Transverse colon (tissue), 4 donors: ENCODE results near the gene RXRB. TPM values are rescaled to one million over a fixed set of nuclear protein-coding genes. Genes with fewer than 3 reads are reported as not detected.

Experiments
- DNase-seq: peaks from one replicate; pipeline ENCODE4 v3.0.0-alpha.2; 2019
- H3K27ac ChIP-seq, 4 donors: fragments of 200-600 bp; sonication (generic); 2 replicates each; pipeline ENCODE4 v1.5.1; 2016 to 2018; ENCODE audit warnings: inconsistent platforms in 4 of 4
- H3K27me3 ChIP-seq: fragments of 200-600 bp; sonication (generic); 2 replicates; pipeline ENCODE4 v1.5.1; 2017; ENCODE audit warnings: inconsistent platforms
- H3K36me3 ChIP-seq, 4 donors: fragments of 200-600 bp; sonication (generic); 2 replicates each; pipeline ENCODE4 v1.5.1; 2017 to 2019; ENCODE audit warnings: inconsistent platforms in 4 of 4
- H3K4me1 ChIP-seq, 4 donors: fragments of 200-600 bp; sonication (generic); 2 replicates each; pipeline ENCODE4 v1.5.1; 2017 to 2020; ENCODE audit warnings: inconsistent platforms in 4 of 4
- H3K4me3 ChIP-seq, 4 donors: fragments of 200-600 bp; sonication (generic); 1 replicate in 1 of 4; 2 replicates in 3 of 4; pipeline versions ENCODE4 v1.5.1 to v1.6.1; 2017 to 2019; ENCODE audit warnings: inconsistent platforms in 4 of 4
- H3K9me3 ChIP-seq, 2 donors: fragments of 200-600 bp; sonication (generic); 2 replicates each; pipeline ENCODE4 v1.5.1; 2017 to 2019; ENCODE audit warnings: inconsistent platforms in 2 of 2
- EP300 ChIP-seq: sonication (generic); formaldehyde crosslinking; IDR thresholded peaks from one replicate; pipeline ENCODE4 v1.6.1; 2017; ENCODE audit warnings: antibody characterized with exemption, low read depth
- POLR2A ChIP-seq: fragments of 450-650 bp; IDR thresholded peaks from one replicate; pipeline ENCODE4 v1.6.1; 2016; ENCODE audit warnings: antibody characterized with exemption, mild to moderate bottlenecking, moderate library complexity
- POLR2AphosphoS5 ChIP-seq, 3 donors: sonication (generic); formaldehyde crosslinking; IDR thresholded peaks; one replicate each; pipeline ENCODE4 v1.6.1; 2016; ENCODE audit warnings: antibody characterized with exemption in 3 of 3
- WGBS, 2 donors: methylation state at CpG; one replicate each; pipeline ENCODE4 v1.1.5; 2018; ENCODE audit warnings: low coverage in 1 of 2; 5-methylcytosine and 5-hydroxymethylcytosine counted together
- in situ Hi-C, 4 donors: fragments of 200-750 bp; cut with MboI; loops; one replicate each; pipeline versions ENCODE4 v1.15.0 to v1.15.1; 2017; ENCODE audit warnings: low sequenced_read_pairs in 3 of 4, low pct_ligation_motif_present in 1 of 4, low pct_unique_long_range_greater_than_20kb in 1 of 4
- intact Hi-C: fragments of 100-400 bp; cut with DNase I; formaldehyde crosslinking; loops from one replicate; pipeline ENCODE4 v1.15.1; 2023; ENCODE audit warnings: low total_unique reads
- total RNA-seq, 4 donors: library from RNA; depleted of rRNA; stranded (reverse); fragments of >200 nt; gene quantifications; one replicate each; pipeline ENCODE4 v1.1.0, GENCODE V29; 2016
- TF ChIP-seq, protein P1 (sequence below), 5 experiments: fragments of 200-600 bp in 3 of 5; fragments of 450-650 bp in 2 of 5; sonication (generic) in 3 of 5; IDR thresholded peaks; 1 replicate in 2 of 5; 2 replicates in 3 of 5; pipeline ENCODE4 v1.5.1; 2016 to 2017; ENCODE audit warnings: antibody characterized with exemption in 5 of 5, inconsistent platforms in 3 of 5, mild to moderate bottlenecking in 2 of 5, moderate library complexity in 1 of 5

The RXRB gene
- total RNA-seq, 4 donors from 2014 or later = 26.9 to 31.9 (median 29.4) TPM

DNA sequence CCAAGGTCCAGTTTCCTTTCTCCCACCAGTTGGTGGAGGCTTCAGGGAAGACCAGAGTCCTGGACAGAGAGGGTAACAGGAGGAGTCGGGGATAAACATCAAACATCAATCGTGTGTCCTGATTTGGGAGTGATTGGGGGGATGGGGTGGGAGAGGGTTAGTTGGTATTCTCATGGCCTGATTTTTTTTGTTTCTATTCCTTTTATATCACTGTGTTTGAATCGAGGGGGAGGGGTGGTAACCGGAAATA lies 3.6 kb upstream of the RXRB start:
- DNase-seq = no peak
- Histone ChIP-seq H3K36me3 (peaks cover 0 to 6% (median 1%) of the 10 kb centered on the region in 4 donors), H3K4me1 (peaks cover 25 to 60% (median 48%) of the 10 kb centered on the region in 4 donors), H3K4me3 (peak overlapping the region in 3 of 4 donors; percentile 58 to 83 (median 75)), H3K27me3 (no peaks in the 10 kb centered on the region), H3K27ac (peak overlapping the region; percentile 76 to 88 (median 80)), H3K9me3 (no peaks in the 10 kb centered on the region)
- WGBS, 2 donors = 0 to 3% methylated on average over 3 to 4 of the region's 4 CpGs
- intact Hi-C loops = no loop called here
- in situ Hi-C loops = no loop called here
- no peak for TF ChIP-seq POLR2AphosphoS5 (IDR thresholded peaks at IDR 0.05)
- no peak for TF ChIP-seq POLR2A
- no peak for TF ChIP-seq EP300
- TF ChIP-seq, protein P1, sequence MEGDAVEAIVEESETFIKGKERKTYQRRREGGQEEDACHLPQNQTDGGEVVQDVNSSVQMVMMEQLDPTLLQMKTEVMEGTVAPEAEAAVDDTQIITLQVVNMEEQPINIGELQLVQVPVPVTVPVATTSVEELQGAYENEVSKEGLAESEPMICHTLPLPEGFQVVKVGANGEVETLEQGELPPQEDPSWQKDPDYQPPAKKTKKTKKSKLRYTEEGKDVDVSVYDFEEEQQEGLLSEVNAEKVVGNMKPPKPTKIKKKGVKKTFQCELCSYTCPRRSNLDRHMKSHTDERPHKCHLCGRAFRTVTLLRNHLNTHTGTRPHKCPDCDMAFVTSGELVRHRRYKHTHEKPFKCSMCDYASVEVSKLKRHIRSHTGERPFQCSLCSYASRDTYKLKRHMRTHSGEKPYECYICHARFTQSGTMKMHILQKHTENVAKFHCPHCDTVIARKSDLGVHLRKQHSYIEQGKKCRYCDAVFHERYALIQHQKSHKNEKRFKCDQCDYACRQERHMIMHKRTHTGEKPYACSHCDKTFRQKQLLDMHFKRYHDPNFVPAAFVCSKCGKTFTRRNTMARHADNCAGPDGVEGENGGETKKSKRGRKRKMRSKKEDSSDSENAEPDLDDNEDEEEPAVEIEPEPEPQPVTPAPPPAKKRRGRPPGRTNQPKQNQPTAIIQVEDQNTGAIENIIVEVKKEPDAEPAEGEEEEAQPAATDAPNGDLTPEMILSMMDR (IDR thresholded peaks at IDR 0.05) = no peak

DNA sequence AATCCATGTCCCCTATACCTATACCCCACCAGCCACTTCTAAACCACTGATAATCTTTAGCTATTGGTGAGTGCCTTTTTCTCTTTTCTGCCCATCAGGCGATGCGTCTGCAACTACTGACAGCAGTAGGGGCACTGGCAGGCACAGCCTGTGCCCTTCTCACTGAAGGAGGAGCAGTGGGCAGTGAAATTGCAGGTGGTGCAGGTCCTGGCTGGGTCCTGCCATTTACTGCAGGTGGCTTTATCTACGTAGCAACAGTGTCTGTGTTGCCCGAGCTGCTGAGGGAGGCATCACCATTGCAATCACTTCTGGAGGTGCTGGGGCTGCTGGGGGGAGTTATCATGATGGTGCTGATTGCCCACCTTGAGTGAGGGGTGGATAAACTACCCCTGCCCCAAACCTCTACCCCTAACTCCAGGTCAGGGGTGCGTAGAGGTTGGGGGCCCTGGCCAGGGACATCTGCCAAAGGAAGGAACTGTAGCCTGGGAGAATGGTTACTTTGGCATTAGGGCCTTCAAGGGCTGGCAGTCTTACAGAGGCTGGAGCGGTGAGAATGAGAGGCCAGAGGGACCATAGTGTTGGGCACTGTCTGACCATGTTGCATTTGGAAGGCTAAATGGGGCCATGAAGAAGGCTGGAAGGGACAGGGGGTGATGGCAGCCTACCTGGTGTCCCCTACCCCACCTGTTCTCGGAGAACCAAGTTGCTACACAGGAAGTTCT lies 3.1 kb upstream of the RXRB start:
- 80 to 81% methylated on average over 1 to 7 of the region's 7 CpGs for WGBS, 2 donors
- H3K9me3 ChIP-seq = no peaks in the 10 kb centered on the region
- no peaks in the 10 kb centered on the region for H3K27me3 ChIP-seq
- in situ Hi-C loops (no loop called here), intact Hi-C loops (no loop called here)
- H3K4me3 ChIP-seq = peak overlapping the region in 1 of 4 donors; percentile 83
- no peak for DNase-seq
- H3K27ac ChIP-seq = peak overlapping the region in 3 of 4 donors; percentile 77 to 88 (median 83)
- peaks cover 0 to 6% (median 1%) of the 10 kb centered on the region in 4 donors for H3K36me3 ChIP-seq
- TF ChIP-seq POLR2A (no peak), POLR2AphosphoS5 (IDR thresholded peaks at IDR 0.05) (no peak), EP300 (no peak)
- TF ChIP-seq, protein P1 (IDR thresholded peaks at IDR 0.05) = no peak
- peaks cover 28 to 58% (median 47%) of the 10 kb centered on the region in 4 donors for H3K4me1 ChIP-seq

DNA sequence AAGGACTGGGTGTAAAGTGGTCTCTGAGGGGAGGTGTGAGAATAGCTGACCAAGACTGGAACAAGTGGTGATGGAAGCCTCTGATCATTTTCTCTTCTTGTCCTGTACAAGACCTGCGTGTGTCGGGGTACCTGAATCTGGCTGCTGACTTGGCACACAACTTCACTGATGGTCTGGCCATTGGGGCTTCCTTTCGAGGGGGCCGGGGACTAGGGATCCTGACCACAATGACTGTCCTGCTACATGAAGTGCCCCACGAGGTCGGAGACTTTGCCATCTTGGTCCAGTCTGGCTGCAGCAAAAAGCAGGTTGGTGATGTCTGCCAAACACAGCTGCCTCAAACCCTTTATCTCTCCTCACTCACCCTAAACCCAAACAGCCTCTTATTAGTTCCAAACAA lies 2.3 kb upstream of the RXRB start:
- intact Hi-C loops = no loop called here

DNA sequence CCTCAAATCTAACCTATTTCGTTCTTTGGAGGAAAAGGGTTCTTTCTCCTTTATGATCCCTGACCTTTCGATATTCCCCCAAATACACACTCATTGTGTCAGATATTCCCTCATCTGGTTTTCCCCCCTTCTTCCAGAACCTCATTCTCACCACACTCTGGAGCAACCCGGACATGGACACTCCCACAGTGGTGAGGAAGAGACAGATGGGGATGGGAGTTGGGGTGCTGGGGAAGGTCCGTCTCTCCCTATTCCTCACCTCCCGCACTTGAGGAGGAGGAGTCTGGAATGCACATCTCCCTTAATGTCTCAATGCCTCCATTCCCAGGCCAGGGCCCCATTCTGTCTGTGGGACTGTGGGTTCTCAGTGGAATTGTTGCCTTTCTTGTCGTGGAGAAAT lies 1.5 kb upstream of the RXRB start:
- H3K27me3 ChIP-seq = no peaks in the 10 kb centered on the region
- peaks cover 0 to 6% (median 3%) of the 10 kb centered on the region in 4 donors for H3K36me3 ChIP-seq
- H3K4me1 ChIP-seq = peaks cover 34 to 64% (median 49%) of the 10 kb centered on the region in 4 donors
- WGBS, 2 donors = 83 to 93% methylated on average over 4 to 6 of the region's 6 CpGs
- H3K9me3 ChIP-seq = no peaks in the 10 kb centered on the region
- no peak for TF ChIP-seq POLR2AphosphoS5 (IDR thresholded peaks at IDR 0.05)
- TF ChIP-seq EP300 = no peak
- H3K27ac ChIP-seq = peak overlapping the region in 2 of 4 donors; percentile 92 to 94
- intact Hi-C loops = no loop called here
- no peak for DNase-seq
- peak overlapping the region in 3 of 4 donors; percentile 76 to 84 (median 84) for H3K4me3 ChIP-seq
- in situ Hi-C loops = no loop called here

More for the DNA sequence above, 2.3 kb upstream of the RXRB start:
- H3K9me3 ChIP-seq = no peaks in the 10 kb centered on the region
- H3K27me3 ChIP-seq = no peaks in the 10 kb centered on the region
- H3K36me3 ChIP-seq = peaks cover 0 to 6% (median 1%) of the 10 kb centered on the region in 4 donors
- WGBS, 2 donors = 87% methylated on average over 6 of the region's 6 CpGs; no CpG with 5 or more reads in 1 of the 2 donors
- DNase-seq = no peak
- H3K27ac ChIP-seq = no peak overlapping the region
- H3K4me3 ChIP-seq = no peak overlapping the region
- TF ChIP-seq POLR2AphosphoS5 (IDR thresholded peaks at IDR 0.05) = no peak
- TF ChIP-seq, protein P1 (IDR thresholded peaks at IDR 0.05) = no peak
- no peak for TF ChIP-seq POLR2A
- no peak for TF ChIP-seq EP300
- in situ Hi-C loops = no loop called here
- peaks cover 34 to 66% (median 54%) of the 10 kb centered on the region in 4 donors for H3K4me1 ChIP-seq
